HG02759 (cell line): Measurements from ENCODE around the gene CACNA1D.

Experiments used
- ATAC-seq: cut with Tn5 transposase; IDR thresholded peaks from one replicate; pipeline ENCODE4 v1.9.1; 2021; ENCODE audit warnings: mild to moderate bottlenecking, moderate library complexity; ENCODE audit not compliant: unreplicated experiment

Gene CACNA1D

DNA sequence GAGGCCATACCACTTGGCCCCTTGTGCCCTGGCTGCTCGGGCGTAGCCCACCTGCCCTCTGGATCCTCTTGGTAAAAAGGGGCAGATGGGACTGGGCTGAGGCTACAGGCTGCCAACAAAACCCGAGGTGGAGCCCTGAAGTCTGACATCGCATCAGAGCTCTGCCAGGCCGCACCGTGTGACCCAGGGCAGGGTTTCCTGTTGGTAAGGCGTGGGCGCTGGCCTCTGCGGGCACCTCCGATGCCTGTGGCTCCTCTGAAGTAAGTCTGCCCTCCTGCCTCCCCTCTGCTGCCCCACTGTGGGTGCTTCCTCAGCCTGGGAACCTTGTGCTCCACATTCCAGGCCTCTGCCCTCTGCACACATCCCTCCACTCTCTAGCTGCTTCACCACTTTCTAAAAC is 342.9 kb downstream of the CACNA1D start:
- ATAC-seq, result no peak

- no peak for ATAC-seq
Observed at GRCh38 chr3:53841296-53841695, 346.9 kb downstream of the CACNA1D start.

DNA sequence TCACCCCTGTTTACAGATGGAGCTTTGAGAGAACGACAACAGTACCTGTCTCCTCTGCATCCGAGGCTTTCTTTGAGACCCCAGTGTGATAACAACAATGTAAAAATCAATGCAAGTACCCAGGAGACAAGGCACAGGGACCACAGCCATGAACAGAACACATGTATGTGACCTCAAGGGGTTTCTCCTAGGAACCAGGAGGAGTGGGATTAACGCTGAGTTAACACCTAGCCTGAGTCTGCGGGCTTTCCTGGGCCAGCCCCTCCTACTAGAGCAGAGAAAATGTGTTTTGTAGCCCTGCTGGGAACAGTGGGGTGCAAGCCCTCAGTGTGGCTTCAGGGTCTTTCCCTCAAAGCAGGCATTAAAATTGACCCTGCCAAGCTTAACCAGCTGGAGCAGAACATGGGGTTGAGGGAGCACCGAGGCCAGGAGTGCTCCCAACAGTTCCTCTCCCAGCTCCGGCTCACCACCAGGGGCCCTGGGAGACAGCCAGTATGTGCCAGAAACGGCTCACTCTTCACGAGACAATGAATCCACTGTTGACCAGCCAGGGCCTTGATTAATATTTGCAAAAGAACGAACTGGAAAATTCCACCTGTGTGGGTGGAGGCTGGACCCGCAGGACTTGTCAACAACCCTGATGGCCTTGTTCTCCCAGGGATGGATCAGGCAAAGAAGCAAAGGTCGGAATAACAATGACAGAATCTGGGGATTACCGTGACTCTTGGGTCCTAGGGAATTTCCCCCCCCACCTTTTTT is 348.2 kb downstream of the CACNA1D start:
- no peak for ATAC-seq

DNA sequence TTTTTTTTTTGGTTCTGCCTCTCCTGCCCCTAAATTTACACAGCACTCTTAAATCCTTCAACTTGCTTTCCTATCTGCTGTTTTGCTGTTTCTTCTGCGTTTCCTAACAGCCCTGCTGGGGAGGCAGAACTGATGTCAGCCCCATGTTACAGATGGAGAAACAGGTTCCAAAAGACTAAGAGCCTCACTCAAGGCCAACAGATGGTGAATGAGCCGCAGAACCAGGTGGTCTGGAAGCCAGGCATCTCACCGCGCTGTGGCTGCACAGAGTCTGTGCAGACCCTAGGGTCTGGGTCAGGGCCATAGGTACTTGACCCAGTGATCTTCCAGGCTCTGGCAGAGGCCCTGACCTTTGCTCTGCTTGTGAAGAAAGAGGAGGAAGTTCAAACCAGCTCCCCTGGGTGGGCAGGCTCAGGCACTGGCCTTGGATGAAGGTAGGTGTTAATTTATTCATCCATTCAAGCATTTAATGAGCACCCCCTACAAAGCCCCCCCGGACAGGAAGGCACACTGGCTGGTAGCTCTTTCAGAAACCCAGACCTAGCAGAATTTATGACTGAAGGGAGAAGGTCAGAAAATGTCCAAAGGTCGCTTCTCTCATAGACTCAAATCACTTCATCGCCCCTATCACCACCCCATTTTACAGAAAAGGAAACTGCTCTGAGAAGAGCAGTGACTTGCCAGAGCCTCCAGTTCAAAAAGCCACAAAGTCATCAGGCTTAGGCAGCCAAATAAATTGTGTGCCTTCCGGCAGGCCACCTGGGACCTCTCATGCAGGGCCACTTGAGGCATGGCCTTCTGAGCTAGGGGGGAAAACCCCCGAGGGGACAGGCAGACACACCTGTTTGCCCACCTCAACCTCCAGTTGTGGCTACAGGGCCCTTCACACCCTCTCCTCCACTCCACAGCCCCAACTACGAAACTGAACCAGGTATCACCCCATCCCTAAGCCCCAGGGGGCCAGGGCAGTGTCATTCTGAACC is 349.1 kb downstream of the CACNA1D start:
- ATAC-seq, result peak; percentile 46

DNA sequence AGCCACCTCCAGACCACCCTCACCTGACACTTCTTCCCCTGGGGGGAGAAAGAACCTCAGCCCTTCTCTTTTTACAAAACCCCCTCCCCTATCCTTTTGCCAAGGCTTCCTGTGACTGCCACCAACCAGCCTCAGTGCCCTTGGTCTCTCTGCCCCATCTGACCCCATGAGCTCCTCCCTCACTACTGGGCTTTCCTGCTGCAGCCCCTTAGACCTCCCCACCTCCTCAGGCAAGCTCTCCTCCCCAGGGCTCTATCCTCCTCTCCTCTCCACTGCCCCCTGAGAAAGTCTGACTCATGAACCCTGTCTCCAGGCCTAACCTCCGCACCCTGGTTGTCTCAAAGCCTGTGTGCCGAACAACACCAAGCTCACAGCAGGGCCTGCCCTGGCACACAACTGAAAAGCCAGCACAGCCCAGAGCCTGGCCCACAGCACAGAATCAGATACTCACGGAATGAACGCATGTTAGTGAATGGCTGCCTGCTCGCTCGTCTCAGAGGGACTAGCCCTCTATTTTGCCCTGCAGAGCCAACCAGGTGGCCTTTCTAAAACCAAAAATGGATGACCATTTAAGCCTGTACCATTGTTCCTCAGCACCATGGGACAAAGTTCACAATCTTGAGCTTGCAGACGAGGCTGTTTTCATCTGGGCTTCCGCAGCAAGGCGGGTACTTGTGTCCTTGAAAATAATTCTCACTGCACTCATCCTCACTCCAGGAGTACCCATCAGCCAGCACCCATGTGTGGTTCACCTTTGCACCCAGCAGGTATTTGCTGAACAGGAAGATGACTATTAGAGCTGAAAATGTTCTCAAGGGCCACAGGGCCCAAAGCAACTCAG is 350.1 kb downstream of the CACNA1D start:
- no peak for ATAC-seq

- peak; percentile 23 for ATAC-seq
Observed at GRCh38 chr3:53845103-53845880, 350.9 kb downstream of the CACNA1D start.

DNA sequence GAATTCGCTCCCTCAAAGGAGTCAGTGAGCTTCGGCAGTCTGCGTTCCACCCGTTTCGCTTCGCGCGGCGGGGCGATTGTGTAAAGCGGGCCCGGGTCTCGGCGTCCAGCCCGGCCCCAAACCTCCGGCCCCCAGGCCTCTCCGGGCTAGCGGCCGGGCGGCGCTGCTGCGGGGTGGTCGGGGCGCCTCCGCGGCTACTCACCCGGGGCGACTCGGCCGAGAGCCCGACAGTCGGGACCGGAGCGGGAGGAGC is 351.4 kb downstream of the CACNA1D start:
- ATAC-seq, result no peak

- ATAC-seq, result peak; percentile 64
Observed at GRCh38 chr3:53846134-53846850, 351.9 kb downstream of the CACNA1D start, which contains the start of the genes CHDH and IL17RB. Gene CHDH, minus strand, starts transcription at chr3:53846419. Its CDS starts 22,411 bp downstream, at chr3:53824008. Gene IL17RB, plus strand, starts transcription at chr3:53846568. Its CDS starts 21 bp downstream, at chr3:53846589.

GRCh38 chr3:53846851-53847155 is 352.4 kb downstream of the CACNA1D start:
- no peak for ATAC-seq

DNA sequence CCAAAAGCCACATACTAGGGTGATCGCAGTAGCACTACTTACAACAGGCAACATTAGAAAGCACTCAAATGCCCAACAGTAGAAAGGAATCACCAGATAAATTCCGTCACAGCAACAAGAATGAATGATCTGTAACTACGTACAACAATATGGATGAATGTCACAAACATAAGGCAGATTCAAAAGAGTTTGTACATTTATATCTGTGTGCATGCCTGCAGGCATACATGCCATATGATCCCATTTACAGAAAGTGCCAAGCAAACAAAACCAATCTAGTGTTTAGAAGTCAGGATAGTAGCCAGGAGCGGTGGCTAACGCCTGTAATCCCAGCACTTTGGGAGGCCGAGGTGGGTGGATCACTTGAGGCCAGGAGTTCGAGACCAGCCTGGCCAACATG is 355.5 kb downstream of the CACNA1D start:
- no peak for ATAC-seq

- no peak for ATAC-seq
Observed at GRCh38 chr3:53850895-53851294, 356.5 kb downstream of the CACNA1D start.

DNA sequence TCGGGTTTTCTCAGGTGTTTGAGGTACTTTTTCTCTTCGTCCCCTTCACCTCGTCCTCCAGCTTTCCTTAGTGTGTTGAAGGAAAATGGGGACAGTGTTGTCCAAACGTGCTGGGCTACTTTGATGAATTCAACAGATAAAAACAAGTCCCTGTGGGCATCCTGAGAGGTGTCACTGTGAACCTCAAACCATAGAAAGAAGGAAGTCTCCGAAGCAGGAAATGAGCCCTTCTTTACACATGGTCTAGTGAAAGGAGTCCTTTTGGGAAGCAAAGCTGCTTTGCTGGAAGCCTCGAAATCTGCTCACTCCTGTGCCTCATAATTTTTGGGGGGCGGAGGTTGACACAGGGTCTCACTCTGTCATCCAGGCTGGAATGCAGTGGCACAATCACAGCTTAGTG is 362.6 kb downstream of the CACNA1D start:
- ATAC-seq, result no peak

- ATAC-seq, result no peak
Observed at GRCh38 chr3:53858096-53858741, 363.8 kb downstream of the CACNA1D start.

DNA sequence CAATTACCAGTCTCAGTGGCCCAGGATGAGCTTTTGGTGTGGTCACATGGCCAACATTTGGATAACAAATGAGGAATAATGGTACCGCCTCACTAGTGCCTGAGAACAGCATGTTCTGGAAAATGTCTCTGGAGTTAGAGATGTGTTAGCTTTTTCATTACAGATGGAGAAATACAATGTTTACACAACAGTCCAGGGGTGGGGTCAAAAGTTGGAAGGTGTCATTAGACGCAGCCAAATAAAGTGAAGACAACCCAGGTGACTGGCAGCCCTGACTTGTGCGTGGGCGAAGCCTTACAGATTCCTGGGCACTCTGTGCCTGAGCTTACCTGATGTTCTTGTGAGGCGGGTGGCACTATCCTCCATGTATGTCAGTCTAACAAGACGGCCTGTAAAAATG is 364.8 kb downstream of the CACNA1D start:
- no peak for ATAC-seq

DNA sequence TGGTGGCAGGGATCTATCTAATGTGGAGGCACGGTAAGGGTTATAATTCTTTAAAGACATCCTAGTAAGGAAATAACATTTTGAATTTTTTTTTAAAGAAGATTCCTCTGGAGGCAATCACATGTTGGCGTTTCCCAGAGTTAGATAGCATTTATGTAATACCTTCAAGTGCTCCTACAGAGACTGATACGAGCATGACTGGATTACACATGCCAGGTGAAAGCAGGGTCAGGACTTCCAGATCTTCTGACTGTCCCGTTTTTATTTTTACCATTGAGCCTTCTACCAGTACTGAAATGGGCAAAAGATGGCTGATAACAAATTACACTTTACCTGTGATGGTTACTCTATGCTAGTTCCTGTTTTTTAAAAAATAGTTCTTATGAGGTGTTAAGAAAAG is 365.8 kb downstream of the CACNA1D start:
- ATAC-seq, result no peak

DNA sequence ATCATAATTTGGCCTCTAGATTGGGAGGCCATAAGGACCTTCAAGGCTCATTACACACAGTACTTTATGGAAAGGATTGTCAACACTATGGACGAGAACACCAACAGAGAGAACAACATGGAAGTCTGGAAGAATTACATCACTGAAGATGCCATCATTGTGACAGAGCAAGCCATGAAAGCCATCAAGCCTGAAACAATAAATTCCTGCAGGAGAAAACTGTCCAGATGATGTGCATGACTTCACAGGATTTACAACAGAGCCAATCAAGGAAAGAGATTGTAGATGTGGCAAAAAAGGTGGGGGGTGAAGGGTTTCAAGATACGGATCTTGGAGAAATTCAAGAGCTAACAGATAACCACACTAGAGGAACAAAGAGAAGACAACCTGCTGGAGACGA is 367.8 kb downstream of the CACNA1D start:
- ATAC-seq, result no peak

DNA sequence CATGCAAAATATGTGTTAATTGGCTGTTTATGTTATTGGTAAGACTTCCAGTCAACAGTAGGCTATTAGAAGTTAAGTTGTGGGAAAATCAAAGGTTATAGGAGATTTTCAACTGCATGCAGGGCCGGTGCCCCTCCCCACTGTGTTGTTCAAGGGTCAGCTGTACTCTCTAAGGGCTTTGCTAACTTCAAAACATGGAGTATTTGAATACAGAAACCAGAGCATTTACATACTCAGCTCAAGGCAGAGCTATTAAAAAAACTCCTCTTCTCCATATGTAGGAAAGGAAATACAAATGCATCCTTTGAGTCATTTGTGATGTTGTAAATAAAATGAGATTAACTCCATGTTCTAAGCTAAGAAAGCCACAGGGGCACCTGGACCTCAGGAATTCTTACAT is 368.7 kb downstream of the CACNA1D start:
- ATAC-seq, result no peak
